ENCODE data around the gene INCA1.

- no peak for TF ChIP-seq EZH2 (IDR thresholded peaks at IDR 0.05)
- TF ChIP-seq POLR2AphosphoS5 (IDR thresholded peaks at IDR 0.05; ENCODE audit: borderline replicate concordance, low read depth, low read length), result no peak
Measured at GRCh38 chr17:4966844-4967538, 30.3 kb downstream of the INCA1 start.

Measured in SK-N-MC (cell line).